Left ventricle myocardium superior (tissue), 1 donor: Measurements from ENCODE around the gene ZAR1L. TPM values are rescaled to one million over a fixed set of nuclear protein-coding genes. Genes with fewer than 3 reads are reported as not detected.
"Not testable (repeated sequence)": the region's sequence is repeated elsewhere in the genome, so short reads cannot be mapped to it uniquely, and the experiment has no call there.

Experiments
- ATAC-seq: fragments of 200-7000 bp; cut with Tn5 transposase; one replicate; pipeline ENCODE4 v1.9.1; 2020; ENCODE audit warnings: mild to moderate bottlenecking, moderate library complexity
- DNase-seq: peaks from one replicate; pipeline ENCODE4 v3.0.0-alpha.2; 2020
- intact Hi-C: fragments of 100-400 bp; cut with micrococcal nuclease; formaldehyde crosslinking; loops from one replicate; pipeline ENCODE4 v1.11.0; 2022
- long read RNA-seq: library from polyadenylated mRNA; unstranded; transcript quantifications from one replicate; pipeline ENCODE4 v2.0.0, GENCODE V29; 2021
- total RNA-seq: library from RNA; stranded (reverse); fragmentation: NEBNext Ultra II Directional; extraction: Animal tissue kit (Norgen Biotek cat#: 25700); gene quantifications from one replicate; pipeline ENCODE4 v1.2.1, GENCODE V29; 2021
- donor health status: DM: no; HTN: yes; CAD: no; lungs with severe emphysema.

The ZAR1L gene, protein sequence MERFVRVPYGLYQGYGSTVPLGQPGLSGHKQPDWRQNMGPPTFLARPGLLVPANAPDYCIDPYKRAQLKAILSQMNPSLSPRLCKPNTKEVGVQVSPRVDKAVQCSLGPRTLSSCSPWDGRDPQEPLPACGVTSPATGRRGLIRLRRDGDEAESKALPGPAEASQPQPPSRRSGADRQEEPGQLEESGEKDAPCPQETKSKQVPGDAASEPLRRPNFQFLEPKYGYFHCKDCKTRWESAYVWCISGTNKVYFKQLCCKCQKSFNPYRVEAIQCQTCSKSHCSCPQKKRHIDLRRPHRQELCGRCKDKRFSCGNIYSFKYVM
- total RNA-seq = not detected
- long read RNA-seq = 0 reads

GRCh38 chr13:32315238-32316027 is at the start of gene ZAR1L, which contains the start of gene BRCA2:
ZAR1L (minus strand) TSS chr13:32315363; CDS start chr13:32311925, 3,438 bp downstream.
BRCA2 (plus strand) TSS chr13:32315508; CDS start chr13:32316461, 953 bp downstream.
- DNase-seq = peak; percentile 96
- intact Hi-C loops = loop anchor here (10.0 kb wide), 1 partner anchor 491 kb away; no protein-coding TSS in a partner anchor
- peak; percentile 98 for ATAC-seq

- DNase-seq = no peak
- intact Hi-C loops = no loop called here
- no peak for ATAC-seq
These were observed 47.4 kb upstream of the ZAR1L start for GRCh38 chr13:32362574-32362973.

DNA sequence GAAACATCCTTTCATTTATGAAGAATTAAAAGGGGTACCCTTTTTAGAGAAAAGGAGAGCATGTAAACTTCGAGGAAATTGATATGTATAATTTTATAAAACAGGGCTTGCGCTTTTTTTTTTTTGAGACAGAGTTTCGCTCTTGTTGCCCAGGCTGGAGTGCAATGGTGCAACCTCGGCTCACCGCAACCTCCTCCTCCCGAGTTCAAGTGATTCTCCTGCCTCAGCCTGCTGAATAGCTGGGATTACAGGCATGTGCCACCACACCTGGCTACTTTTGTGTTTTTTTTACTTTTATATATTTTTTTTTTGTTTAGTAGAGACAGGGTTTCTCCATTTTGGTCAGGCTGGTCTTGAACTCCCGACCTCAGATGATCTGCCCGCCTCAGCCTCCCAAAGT is 40.8 kb upstream of the ZAR1L start:
- DNase-seq, ATAC-seq, intact Hi-C loops: not testable (repeated sequence)

DNA sequence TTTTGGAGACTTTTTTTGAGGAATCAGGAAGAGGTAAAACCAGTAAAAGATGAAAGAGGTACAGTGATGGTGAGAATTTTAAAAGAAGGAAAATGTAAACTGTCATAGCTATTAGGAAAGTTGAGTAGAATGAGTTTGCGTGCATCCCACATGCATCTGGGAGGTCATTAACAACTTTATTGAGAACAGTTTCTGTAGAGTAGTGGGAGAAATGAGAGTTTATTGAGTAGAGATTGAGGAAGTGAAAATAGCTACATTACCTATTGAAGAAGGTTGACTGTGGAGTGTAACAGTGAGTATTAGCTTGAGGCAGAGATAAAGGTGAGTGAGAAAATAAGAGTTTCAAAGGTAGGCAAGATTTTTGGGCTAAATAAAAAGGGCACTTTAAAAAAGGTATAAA is 38.9 kb upstream of the ZAR1L start:
- DNase-seq (no peak), ATAC-seq (no peak)
- intact Hi-C loops = no loop called here

DNA sequence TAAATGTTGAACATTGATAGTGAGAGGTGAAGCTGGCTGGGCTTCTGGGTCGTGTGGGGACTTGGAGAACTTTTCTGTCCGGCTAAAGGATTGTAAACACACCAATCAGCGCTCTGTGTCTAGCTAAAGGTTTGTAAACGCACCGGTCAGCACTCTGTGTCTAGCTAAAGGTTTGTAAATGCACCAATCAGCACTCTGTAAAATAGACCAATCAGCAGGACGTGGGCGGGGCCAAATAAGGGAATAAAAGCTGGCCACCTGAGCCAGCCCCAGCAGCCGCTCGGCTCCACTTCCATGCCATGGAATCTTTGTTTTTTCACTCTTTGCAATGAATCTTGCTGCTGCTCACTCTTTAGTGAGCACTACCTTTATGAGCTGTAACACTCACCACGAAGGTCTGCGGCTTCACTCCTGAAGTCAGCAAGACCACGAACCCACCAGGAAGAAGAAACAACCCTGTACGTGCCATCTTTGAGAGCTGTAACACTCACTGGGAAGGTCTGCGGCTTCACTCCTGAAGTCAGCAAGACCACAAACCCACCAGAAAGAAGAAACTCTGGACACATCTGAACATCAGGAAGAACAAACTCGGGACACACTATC is 35.8 kb upstream of the ZAR1L start:
- ATAC-seq, intact Hi-C loops, DNase-seq: not testable (repeated sequence)

DNA sequence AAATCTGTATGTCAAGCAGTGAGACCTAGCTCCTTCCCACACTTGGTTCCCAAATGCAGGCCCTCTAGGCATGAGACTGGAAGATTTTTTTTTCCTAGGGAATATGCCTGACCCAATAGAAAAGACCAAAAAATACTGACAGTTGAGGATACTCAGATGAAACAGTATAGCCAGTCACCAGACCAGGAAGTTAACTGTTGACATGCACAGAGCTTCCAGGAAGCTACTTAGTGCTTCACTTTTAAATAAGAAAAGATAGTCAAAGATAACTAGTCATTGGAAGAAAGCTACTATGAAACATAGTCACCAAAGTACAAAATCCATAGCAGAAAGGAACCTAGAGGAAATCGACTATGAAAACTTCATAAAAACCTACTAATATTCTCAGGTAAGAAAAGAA is 32.5 kb upstream of the ZAR1L start:
- intact Hi-C loops = no loop called here

DNA sequence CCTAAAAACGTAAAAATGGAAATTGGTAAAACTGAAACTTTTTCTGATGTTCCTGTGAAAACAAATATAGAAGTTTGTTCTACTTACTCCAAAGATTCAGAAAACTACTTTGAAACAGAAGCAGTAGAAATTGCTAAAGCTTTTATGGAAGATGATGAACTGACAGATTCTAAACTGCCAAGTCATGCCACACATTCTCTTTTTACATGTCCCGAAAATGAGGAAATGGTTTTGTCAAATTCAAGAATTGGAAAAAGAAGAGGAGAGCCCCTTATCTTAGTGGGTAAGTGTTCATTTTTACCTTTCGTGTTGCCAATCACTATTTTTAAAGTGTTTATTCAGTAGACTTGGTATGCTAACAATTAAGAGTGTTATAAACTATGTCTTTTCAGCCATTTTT is 25.8 kb upstream of the ZAR1L start:
- DNase-seq (no peak), ATAC-seq (no peak)
- intact Hi-C loops = no loop called here

More for the DNA sequence above, 32.5 kb upstream of the ZAR1L start:
- ATAC-seq (no peak), DNase-seq (no peak)

- intact Hi-C loops = no loop called here
- ATAC-seq (no peak), DNase-seq (no peak)
These were observed 19.5 kb upstream of the ZAR1L start for GRCh38 chr13:32334671-32335070.

- no peak for ATAC-seq
- DNase-seq = no peak
- intact Hi-C loops = no loop called here
These were observed 15.3 kb upstream of the ZAR1L start for GRCh38 chr13:32330441-32330840.

DNA sequence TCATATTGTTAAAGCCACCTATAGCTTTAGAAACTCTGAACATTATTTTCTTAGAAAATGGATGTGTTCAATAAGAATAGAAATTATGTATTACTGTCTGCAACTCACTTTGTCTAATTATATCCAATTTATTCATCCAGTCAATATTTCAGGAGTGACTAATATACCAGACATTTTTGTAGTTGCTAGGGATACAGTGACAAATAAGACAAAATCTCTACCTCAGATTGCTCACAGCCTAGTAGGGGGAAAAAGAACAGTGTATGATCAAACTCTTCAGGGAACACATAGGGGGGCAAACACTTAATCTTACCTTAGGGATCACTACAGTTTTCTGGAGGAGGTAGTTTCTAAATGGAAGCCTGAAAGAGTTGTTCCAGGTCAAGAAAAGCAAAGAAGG is 8.7 kb upstream of the ZAR1L start:
- ATAC-seq = no peak
- DNase-seq = no peak
- intact Hi-C loops = no loop called here

- intact Hi-C loops = no loop called here
- ATAC-seq (no peak), DNase-seq (no peak)
These were observed 5.4 kb upstream of the ZAR1L start for GRCh38 chr13:32320528-32320927.

DNA sequence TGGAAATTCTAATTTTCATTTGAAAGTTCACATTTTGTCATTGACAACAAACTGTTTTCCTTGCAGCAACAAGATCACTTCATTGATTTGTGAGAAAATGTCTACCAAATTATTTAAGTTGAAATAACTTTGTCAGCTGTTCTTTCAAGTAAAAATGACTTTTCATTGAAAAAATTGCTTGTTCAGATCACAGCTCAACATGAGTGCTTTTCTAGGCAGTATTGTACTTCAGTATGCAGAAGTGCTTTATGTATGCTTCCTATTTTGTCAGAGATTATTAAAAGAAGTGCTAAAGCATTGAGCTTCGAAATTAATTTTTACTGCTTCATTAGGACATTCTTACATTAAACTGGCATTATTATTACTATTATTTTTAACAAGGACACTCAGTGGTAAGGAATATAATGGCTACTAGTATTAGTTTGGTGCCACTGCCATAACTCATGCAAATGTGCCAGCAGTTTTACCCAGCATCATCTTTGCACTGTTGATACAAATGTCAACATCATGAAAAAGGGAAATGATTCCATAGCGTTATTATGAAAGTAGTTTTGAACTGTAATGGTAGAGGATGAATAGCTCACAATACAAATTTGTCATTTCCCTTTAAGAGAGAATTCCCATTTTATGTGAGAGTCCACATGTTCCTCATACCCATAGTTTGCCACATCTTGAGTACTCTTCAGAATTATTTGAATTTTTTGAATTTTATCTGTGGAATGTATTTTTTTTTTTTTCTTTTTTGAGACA is 2.7 kb upstream of the ZAR1L start:
- intact Hi-C loops = loop anchor here (10.0 kb wide), 1 partner anchor 493 kb away; no protein-coding TSS in a partner anchor
- no peak for ATAC-seq
- no peak for DNase-seq

DNA sequence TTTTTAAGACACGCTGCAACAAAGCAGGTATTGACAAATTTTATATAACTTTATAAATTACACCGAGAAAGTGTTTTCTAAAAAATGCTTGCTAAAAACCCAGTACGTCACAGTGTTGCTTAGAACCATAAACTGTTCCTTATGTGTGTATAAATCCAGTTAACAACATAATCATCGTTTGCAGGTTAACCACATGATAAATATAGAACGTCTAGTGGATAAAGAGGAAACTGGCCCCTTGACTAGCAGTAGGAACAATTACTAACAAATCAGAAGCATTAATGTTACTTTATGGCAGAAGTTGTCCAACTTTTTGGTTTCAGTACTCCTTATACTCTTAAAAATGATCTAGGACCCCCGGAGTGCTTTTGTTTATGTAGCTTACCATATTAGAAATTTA is 1.3 kb upstream of the ZAR1L start:
- intact Hi-C loops = loop anchor here (10.0 kb wide), 1 partner anchor 492 kb away; no protein-coding TSS in a partner anchor
- DNase-seq (no peak), ATAC-seq (no peak)

GRCh38 chr13:32316028-32316339 is 821 bp upstream of the ZAR1L start:
- intact Hi-C loops = loop anchor here (10.0 kb wide), 1 partner anchor 491 kb away; no protein-coding TSS in a partner anchor
- ATAC-seq = no peak

GRCh38 chr13:32314271-32315237 is 609 bp downstream of the ZAR1L start:
- ATAC-seq = peak; percentile 46
- intact Hi-C loops = loop anchor here (10.0 kb wide), 1 partner anchor 490 kb away; no protein-coding TSS in a partner anchor

More at GRCh38 chr13:32316028-32316339, 821 bp upstream of the ZAR1L start:
- peak; percentile 38 for DNase-seq

GRCh38 chr13:32311188-32311897 is 3.8 kb downstream of the ZAR1L start:
- intact Hi-C loops = loop anchor here (10.0 kb wide), 1 partner anchor 487 kb away; no protein-coding TSS in a partner anchor
- DNase-seq (no peak), ATAC-seq (no peak)

More at GRCh38 chr13:32314271-32315237, 609 bp downstream of the ZAR1L start:
- DNase-seq = peak; percentile 68

GRCh38 chr13:32310134-32310706 is 4.9 kb downstream of the ZAR1L start:
- DNase-seq = no peak
- ATAC-seq = peak; percentile 68
- intact Hi-C loops = loop anchor here (10.0 kb wide), 1 partner anchor 485 kb away; no protein-coding TSS in a partner anchor
